Keratinocyte (primary cell): ENCODE measurements around the gene ACOXL. TPM values are rescaled to one million over a fixed set of nuclear protein-coding genes. Genes with fewer than 3 reads are reported as not detected.

Source experiments
- DNase-seq: peaks from one replicate; pipeline ENCODE4 v3.0.0-alpha.2; 2011; ENCODE audit warnings: low read depth, missing footprints, low spot score
- FAIRE-seq: peaks from 2 replicates; lab custom pipeline; 2011; peaks lifted over from hg19 to GRCh38; lab: Jason Lieb, UNC
- H2AFZ ChIP-seq: 2 replicates; pipeline ENCODE4 v1.6.0; 2012; ENCODE audit warnings: low read length, control low read depth, inconsistent platforms; ENCODE audit not compliant: control insufficient read depth
- H3K27ac ChIP-seq: 2 replicates; pipeline ENCODE4 v1.5.1; 2011; ENCODE audit warnings: low read length; ENCODE audit not compliant: control insufficient read depth, insufficient read depth
- H3K27me3 ChIP-seq: 3 replicates; pipeline ENCODE4 v1.6.0; 2011; ENCODE audit warnings: low read length; ENCODE audit not compliant: control insufficient read depth, insufficient read depth; ENCODE audit errors: extremely low read depth
- H3K36me3 ChIP-seq, 2 experiments: 2 replicates in 1 of 2; 3 replicates in 1 of 2; pipeline ENCODE4 v1.5.1; 2011; ENCODE audit warnings: low read length in 2 of 2, mild to moderate bottlenecking in 1 of 2; ENCODE audit not compliant: control insufficient read depth in 2 of 2, insufficient read depth in 2 of 2; ENCODE audit errors: extremely low read depth in 1 of 2
- H3K4me1 ChIP-seq: 3 replicates; pipeline ENCODE4 v1.5.1; 2011; ENCODE audit warnings: low read length; ENCODE audit not compliant: control insufficient read depth, insufficient read depth; ENCODE audit errors: extremely low read depth
- H3K4me2 ChIP-seq: 3 replicates; pipeline ENCODE4 v1.6.0; 2011; ENCODE audit warnings: low read depth, low read length; ENCODE audit not compliant: control insufficient read depth, insufficient read depth; ENCODE audit errors: extremely low read depth
- H3K4me3 ChIP-seq, 3 experiments: fragments of 200-600 bp in 1 of 3; sonication (generic) in 1 of 3; 2 replicates in 2 of 3; 3 replicates in 1 of 3; pipeline ENCODE4 v1.5.1; 2011 to 2016; ENCODE audit warnings: low read length in 3 of 3, mild to moderate bottlenecking in 3 of 3, control low read depth in 2 of 3, inconsistent platforms in 1 of 3, low read depth in 1 of 3, mixed read lengths in 1 of 3, mixed run types in 1 of 3, moderate library complexity in 1 of 3; ENCODE audit not compliant: control insufficient read depth in 2 of 3, insufficient read depth in 2 of 3; ENCODE audit errors: extremely low read depth in 1 of 3
- H3K79me2 ChIP-seq: 2 replicates; pipeline ENCODE4 v1.6.0; 2012; ENCODE audit warnings: low read length; ENCODE audit not compliant: control insufficient read depth, insufficient read depth
- H3K9ac ChIP-seq: 3 replicates; pipeline ENCODE4 v1.6.0; 2011; ENCODE audit warnings: low read length; ENCODE audit not compliant: control insufficient read depth, insufficient read depth; ENCODE audit errors: extremely low read depth
- H3K9me1 ChIP-seq: 3 replicates; pipeline ENCODE4 v1.6.0; 2011; ENCODE audit warnings: low read length; ENCODE audit not compliant: control insufficient read depth, insufficient read depth; ENCODE audit errors: extremely low read depth
- H3K9me3 ChIP-seq: 2 replicates; pipeline ENCODE4 v1.5.1; 2012; ENCODE audit warnings: low read depth, low read length; ENCODE audit not compliant: control insufficient read depth
- H4K20me1 ChIP-seq: 3 replicates; pipeline ENCODE4 v1.6.0; 2011; ENCODE audit warnings: low read length; ENCODE audit not compliant: control insufficient read depth, insufficient read depth; ENCODE audit errors: extremely low read depth
- EZH2 ChIP-seq: IDR thresholded peaks from one replicate; pipeline ENCODE4 v1.6.1; 2012; ENCODE audit warnings: inconsistent platforms, mild to moderate bottlenecking, low read length, moderate library complexity
- dilution Hi-C: fragments of 300-500 bp; cut with MboI; formaldehyde crosslinking; loops from one replicate; pipeline ENCODE4 v1.7.0; 2020; ENCODE audit warnings: low sequenced_read_pairs; ENCODE audit not compliant: extremely low pct_ligation_motif_present
- polyA plus RNA-seq, 5 experiments: library from polyadenylated mRNA; depleted of rRNA in 3 of 5; stranded (reverse) in 3 of 5; stranded (forward) in 1 of 5; unstranded in 1 of 5; fragments of >200 nt; gene quantifications; 1 replicate in 1 of 5; 2 replicates in 3 of 5; 3 replicates in 1 of 5; pipeline versions ENCODE4 v1.2.1 to v1.2.3, GENCODE V29; 2011 to 2012; ENCODE audit warnings: missing spikeins in 2 of 5, low read depth in 1 of 5, low replicate concordance in 1 of 5
- TF ChIP-seq, protein P1 (sequence below), 3 experiments: IDR thresholded peaks in 1 of 3; conservative IDR thresholded peaks in 1 of 3; optimal IDR thresholded peaks in 1 of 3; 2 replicates in 2 of 3; 3 replicates in 1 of 3; pipeline versions ENCODE3 to v1.5.1; 2011; ENCODE audit warnings: low read length in 3 of 3, mild to moderate bottlenecking in 3 of 3, moderate library complexity in 2 of 3, control low read depth in 1 of 3, inconsistent platforms in 1 of 3; ENCODE audit not compliant: insufficient read depth in 2 of 3; ENCODE audit errors: extremely low read depth in 1 of 3

ACOXL gene
- polyA plus RNA-seq, 1 donor (not counting 4 experiments of a cell fraction or from before 2014, with no cell fraction given), result 0.04 TPM

DNA sequence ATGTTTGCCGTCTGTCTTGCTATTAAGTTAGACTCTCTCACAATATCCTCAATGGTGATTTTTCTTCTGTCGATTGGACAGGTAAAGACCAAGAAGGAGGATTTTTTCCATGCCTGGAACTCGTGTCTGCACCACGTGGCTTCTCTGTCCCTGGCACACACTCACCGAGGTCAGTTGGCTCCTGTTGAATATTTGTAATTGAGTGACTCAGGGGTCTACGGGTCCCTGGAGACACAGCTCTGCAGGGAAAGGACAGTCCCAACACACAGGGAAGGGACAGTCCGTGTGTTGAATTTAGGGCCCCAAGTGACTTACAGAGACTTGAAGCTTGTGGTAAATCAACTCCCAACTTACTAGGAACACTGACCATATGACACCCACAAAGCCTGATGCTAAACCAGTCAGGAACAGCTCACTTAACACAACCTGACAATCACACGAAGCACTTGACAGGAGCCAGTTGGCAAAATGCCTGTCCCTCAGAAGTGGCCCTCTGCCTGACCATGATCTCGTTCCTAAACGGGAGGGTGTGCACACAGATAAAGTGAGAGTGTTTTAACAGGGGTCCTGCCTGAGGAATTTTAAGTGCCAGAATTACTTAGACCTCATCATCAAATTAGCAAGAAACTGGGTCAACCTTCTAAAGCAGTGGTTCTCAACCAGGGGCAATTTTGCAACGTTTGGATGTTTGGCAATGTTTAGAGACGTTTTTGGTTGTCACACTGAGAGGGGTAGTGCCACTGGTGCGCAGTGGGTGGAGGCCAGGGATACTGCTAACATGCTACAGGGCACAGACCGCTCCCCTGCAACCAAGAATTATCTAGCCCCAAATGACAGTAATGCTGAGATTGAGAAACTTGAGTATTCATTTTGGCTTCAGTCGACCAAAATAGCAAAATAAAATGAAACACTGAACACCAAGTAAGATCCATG lies 299.4 kb downstream of the ACOXL start:
- no peak for FAIRE-seq
- H3K36me3 ChIP-seq, result no peaks in the 10 kb centered on the region
- H3K9me3 ChIP-seq, result no peaks in the 10 kb centered on the region
- dilution Hi-C loops, result no loop called here
- peaks cover 12% of the 10 kb centered on the region for H3K4me1 ChIP-seq
- no peaks in the 10 kb centered on the region for H3K9me1 ChIP-seq
- no peak overlapping the region for H3K9ac ChIP-seq
- H2AFZ ChIP-seq, result no peak overlapping the region
- H4K20me1 ChIP-seq, result no peaks in the 10 kb centered on the region
- no peaks in the 10 kb centered on the region for H3K27me3 ChIP-seq
- H3K79me2 ChIP-seq, result no peaks in the 10 kb centered on the region
- DNase-seq, result no peak
- H3K4me2 ChIP-seq, result no peak overlapping the region
- no peak overlapping the region for H3K4me3 ChIP-seq
- no peak for TF ChIP-seq EZH2
- TF ChIP-seq, protein P1, sequence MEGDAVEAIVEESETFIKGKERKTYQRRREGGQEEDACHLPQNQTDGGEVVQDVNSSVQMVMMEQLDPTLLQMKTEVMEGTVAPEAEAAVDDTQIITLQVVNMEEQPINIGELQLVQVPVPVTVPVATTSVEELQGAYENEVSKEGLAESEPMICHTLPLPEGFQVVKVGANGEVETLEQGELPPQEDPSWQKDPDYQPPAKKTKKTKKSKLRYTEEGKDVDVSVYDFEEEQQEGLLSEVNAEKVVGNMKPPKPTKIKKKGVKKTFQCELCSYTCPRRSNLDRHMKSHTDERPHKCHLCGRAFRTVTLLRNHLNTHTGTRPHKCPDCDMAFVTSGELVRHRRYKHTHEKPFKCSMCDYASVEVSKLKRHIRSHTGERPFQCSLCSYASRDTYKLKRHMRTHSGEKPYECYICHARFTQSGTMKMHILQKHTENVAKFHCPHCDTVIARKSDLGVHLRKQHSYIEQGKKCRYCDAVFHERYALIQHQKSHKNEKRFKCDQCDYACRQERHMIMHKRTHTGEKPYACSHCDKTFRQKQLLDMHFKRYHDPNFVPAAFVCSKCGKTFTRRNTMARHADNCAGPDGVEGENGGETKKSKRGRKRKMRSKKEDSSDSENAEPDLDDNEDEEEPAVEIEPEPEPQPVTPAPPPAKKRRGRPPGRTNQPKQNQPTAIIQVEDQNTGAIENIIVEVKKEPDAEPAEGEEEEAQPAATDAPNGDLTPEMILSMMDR (optimal IDR thresholded peaks at IDR 0.05 in 1 of 3, IDR thresholded peaks at IDR 0.05 in 1 of 3, conservative IDR thresholded peaks at IDR 0.05 in 1 of 3; ENCODE audit: extremely low read depth in 1 of 3, insufficient read depth in 2 of 3, low read length in 3 of 3), result no peak
- no peak overlapping the region for H3K27ac ChIP-seq

DNA sequence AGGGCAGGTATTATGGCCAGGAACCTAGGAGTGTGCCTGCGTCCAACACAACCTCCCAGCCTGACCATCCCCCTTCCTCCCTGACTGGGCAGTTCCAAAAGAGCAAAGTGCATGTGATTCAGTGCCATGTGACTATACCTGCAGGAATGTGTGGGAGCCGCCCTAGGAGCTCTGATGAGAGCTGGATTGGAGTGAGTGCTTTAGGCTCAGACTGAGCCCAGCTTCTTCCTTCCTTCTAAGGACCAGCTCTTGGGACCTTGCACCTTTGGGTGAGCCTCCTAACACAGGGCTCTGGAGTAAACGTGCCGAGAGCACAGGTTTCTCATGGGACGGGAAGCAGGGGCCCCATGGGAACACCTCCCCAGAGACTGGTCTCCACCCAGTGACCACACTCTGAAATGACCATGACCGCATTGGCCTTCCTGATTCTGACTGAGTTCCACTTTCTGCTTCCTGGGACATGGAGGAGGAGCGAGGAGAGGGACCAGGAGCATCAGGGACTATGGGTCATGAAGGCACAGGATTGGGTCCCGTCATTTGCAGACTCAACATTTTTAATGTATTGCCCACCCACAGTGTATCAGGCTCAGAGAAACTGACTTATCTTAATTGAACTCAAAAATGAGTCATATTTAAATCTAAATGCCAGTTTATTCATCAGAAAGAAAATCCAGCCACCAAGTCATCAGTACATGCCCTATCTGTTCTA lies 300.5 kb downstream of the ACOXL start:
- Histone ChIP-seq H3K4me3 (no peak overlapping the region), H3K27me3 (no peaks in the 10 kb centered on the region), H3K4me1 (peaks cover 12% of the 10 kb centered on the region), H3K79me2 (no peaks in the 10 kb centered on the region), H2AFZ (peak overlapping the region; percentile 34), H3K27ac (no peak overlapping the region), H3K9ac (no peak overlapping the region), H3K36me3 (no peaks in the 10 kb centered on the region), H3K4me2 (peak overlapping the region; percentile 52), H3K9me3 (no peaks in the 10 kb centered on the region), H3K9me1 (no peaks in the 10 kb centered on the region), H4K20me1 (no peaks in the 10 kb centered on the region)
- DNase-seq, result peak; percentile 23
- TF ChIP-seq, protein P1 (optimal IDR thresholded peaks at IDR 0.05 in 1 of 3, IDR thresholded peaks at IDR 0.05 in 1 of 3, conservative IDR thresholded peaks at IDR 0.05 in 1 of 3; ENCODE audit: extremely low read depth in 1 of 3, insufficient read depth in 2 of 3, low read length in 3 of 3), result no peak
- TF ChIP-seq EZH2, result no peak
- FAIRE-seq, result no peak
- dilution Hi-C loops, result no loop called here
